Endothelial cell of umbilical vein (primary cell): Measurements from ENCODE around the gene MRTFA. TPM values are rescaled to one million over a fixed set of nuclear protein-coding genes. Genes with fewer than 3 reads are reported as not detected.
A peak's percentile ranks its signal among the peaks of the same experiment; 100 is the strongest.

ENCODE experiments used
- BruUV-seq: library from RNA; stranded (reverse); fragments of 400-500 nt; replicated peaks from 2 replicates; lab custom pipeline; 2021; lab: Mats Ljungman, UMichigan
- CTCF ChIA-PET: fragments of 300-600, 350-600 bp; sonication (Branson Sonifier 250); formaldehyde crosslinking; loops from one replicate; lab custom pipeline; 2021; ENCODE audit warnings: antibody characterized with exemption, inconsistent platforms; lab: Charles Lee
- POLR2A ChIA-PET: fragments of 300-600, 350-600 bp; sonication (Branson Sonifier 250); formaldehyde crosslinking; loops from one replicate; lab custom pipeline; 2021; ENCODE audit warnings: antibody characterized with exemption, inconsistent platforms; lab: Charles Lee
- DNase-seq: peaks from one replicate; pipeline ENCODE4 v3.0.0-alpha.2; 2011; ENCODE audit warnings: low read depth, low spot score
- FAIRE-seq: peaks from 2 replicates; lab custom pipeline; 2011; peaks lifted over from hg19 to GRCh38; lab: Jason Lieb, UNC
- H2AFZ ChIP-seq: 2 replicates; pipeline ENCODE4 v1.6.0; 2012; ENCODE audit warnings: low read depth, low read length, control low read depth, inconsistent platforms
- H3K27ac ChIP-seq: 2 replicates; pipeline ENCODE4 v1.5.1; 2011; ENCODE audit warnings: low read depth, mild to moderate bottlenecking, control low read depth, low read length, moderate library complexity; ENCODE audit not compliant: insufficient read depth
- H3K27me3 ChIP-seq, 2 experiments: 2 replicates each; pipeline versions ENCODE4 v1.6.0 to v1.6.1; 2011; ENCODE audit warnings: low read length in 2 of 2, mixed read lengths in 1 of 2; ENCODE audit not compliant: control insufficient read depth in 2 of 2, insufficient read depth in 2 of 2
- H3K36me3 ChIP-seq, 2 experiments: 2 replicates in 1 of 2; 3 replicates in 1 of 2; pipeline ENCODE4 v1.5.1; 2011; ENCODE audit warnings: low read length in 2 of 2, mild to moderate bottlenecking in 1 of 2, moderate library complexity in 1 of 2; ENCODE audit not compliant: control insufficient read depth in 2 of 2, insufficient read depth in 2 of 2; ENCODE audit errors: extremely low read depth in 1 of 2
- H3K4me1 ChIP-seq: 3 replicates; pipeline ENCODE4 v1.5.1; 2011; ENCODE audit warnings: mild to moderate bottlenecking, low read length; ENCODE audit not compliant: control insufficient read depth, insufficient read depth; ENCODE audit errors: extremely low read depth
- H3K4me2 ChIP-seq: 2 replicates; pipeline ENCODE4 v1.6.1; 2011; ENCODE audit warnings: low read length, control low read depth, mixed read lengths; ENCODE audit not compliant: insufficient read depth
- H3K4me3 ChIP-seq, 3 experiments: fragments of 200-600 bp in 1 of 3; sonication (generic), shearing (Covaris generic) in 1 of 3; replicated peaks in 1 of 3; 2 replicates each; pipeline ENCODE4 v1.5.1; 2011 to 2016; ENCODE audit warnings: control low read depth in 3 of 3, low read length in 3 of 3, mild to moderate bottlenecking in 2 of 3, inconsistent platforms in 1 of 3, low read depth in 1 of 3, moderate library complexity in 1 of 3; ENCODE audit not compliant: insufficient read depth in 1 of 3
- H3K79me2 ChIP-seq: 2 replicates; pipeline ENCODE4 v1.6.0; 2012; ENCODE audit warnings: low read length, inconsistent platforms; ENCODE audit not compliant: control insufficient read depth, insufficient read depth
- H3K9ac ChIP-seq: replicated peaks from 2 replicates; pipeline ENCODE3; 2011; ENCODE audit warnings: low read length, control low read depth; ENCODE audit not compliant: insufficient read depth; ENCODE audit errors: extremely low read depth
- H3K9me1 ChIP-seq: replicated peaks from 3 replicates; pipeline ENCODE4 v1.6.0; 2011; ENCODE audit warnings: mild to moderate bottlenecking, low read length; ENCODE audit not compliant: control insufficient read depth, insufficient read depth; ENCODE audit errors: extremely low read depth
- H3K9me3 ChIP-seq: replicated peaks from 2 replicates; pipeline ENCODE4 v1.5.1; 2012; ENCODE audit warnings: low read length, inconsistent platforms; ENCODE audit not compliant: control insufficient read depth, insufficient read depth
- H4K20me1 ChIP-seq: replicated peaks from 2 replicates; pipeline ENCODE3; 2011; ENCODE audit warnings: mild to moderate bottlenecking, low read length; ENCODE audit not compliant: control insufficient read depth, insufficient read depth; ENCODE audit errors: extremely low read depth
- EZH2 ChIP-seq: IDR thresholded peaks from 2 replicates; pipeline ENCODE4 v1.6.1; 2012; ENCODE audit warnings: borderline replicate concordance, low read depth, mild to moderate bottlenecking, moderate library complexity, low read length, inconsistent platforms; ENCODE audit not compliant: severe bottlenecking
- FOS ChIP-seq: IDR thresholded peaks from 2 replicates; pipeline ENCODE4 v1.6.1; 2011; ENCODE audit warnings: mild to moderate bottlenecking, low read length, moderate library complexity, borderline replicate concordance; ENCODE audit not compliant: insufficient read depth
- GATA2 ChIP-seq: IDR thresholded peaks from 2 replicates; pipeline ENCODE4 v1.7.0; 2011; ENCODE audit warnings: low read depth, mild to moderate bottlenecking, moderate library complexity, mixed read lengths, low read length; ENCODE audit not compliant: insufficient read length, insufficient read depth
- JUN ChIP-seq: IDR thresholded peaks from 2 replicates; pipeline ENCODE4 v1.6.1; 2011; ENCODE audit warnings: borderline replicate concordance, low read depth; ENCODE audit not compliant: insufficient read length, insufficient read depth
- MAX ChIP-seq: IDR thresholded peaks from 2 replicates; pipeline ENCODE4 v1.6.1; 2011; ENCODE audit not compliant: insufficient read depth, insufficient read length
- MYC ChIP-seq: IDR thresholded peaks from one replicate; pipeline ENCODE4 v1.6.1; 2011; ENCODE audit warnings: mild to moderate bottlenecking, low read depth, low read length
- POLR2A ChIP-seq: IDR thresholded peaks from 2 replicates; pipeline ENCODE4 v1.6.1; 2012; ENCODE audit warnings: low read depth, mild to moderate bottlenecking, control low read depth, low read length
- POLR2AphosphoS5 ChIP-seq: IDR thresholded peaks from 2 replicates; pipeline ENCODE4 v1.6.1; 2012; ENCODE audit warnings: low read depth, mild to moderate bottlenecking, control low read depth, low read length, moderate library complexity; ENCODE audit not compliant: insufficient read depth
- dilution Hi-C: fragments of 300-500 bp; cut with MboI; formaldehyde crosslinking; loops from one replicate; pipeline ENCODE4 v1.15.0; 2019; ENCODE audit warnings: low sequenced_read_pairs; ENCODE audit not compliant: extremely low pct_ligation_motif_present
- intact Hi-C: fragments of 100-400 bp; cut with micrococcal nuclease; formaldehyde crosslinking; loops from one replicate; pipeline ENCODE4 v1.10.0; 2022
- polyA plus RNA-seq, 4 experiments: library from polyadenylated mRNA; depleted of rRNA in 3 of 4; stranded (reverse) in 3 of 4; unstranded in 1 of 4; fragments of >200 nt; gene quantifications; 2 replicates each; pipeline versions ENCODE4 v1.2.1 to v1.2.3, GENCODE V29; 2011 to 2012; ENCODE audit warnings: missing spikeins in 1 of 4
- total RNA-seq: library from RNA; stranded (reverse); gene quantifications from 2 replicates; pipeline ENCODE4 v1.2.3, GENCODE V29; 2021
- TF ChIP-seq, protein P1 (sequence below), 2 donors: IDR thresholded peaks; 1 replicate in 1 of 2; 2 replicates in 1 of 2; pipeline ENCODE4 v1.5.1; 2011; ENCODE audit warnings: low read length in 2 of 2, mild to moderate bottlenecking in 2 of 2, moderate library complexity in 2 of 2, control low read depth in 1 of 2, inconsistent platforms in 1 of 2, low read depth in 1 of 2; ENCODE audit not compliant: insufficient read depth in 1 of 2; ENCODE audit errors: extremely low read depth in 1 of 2

Gene MRTFA
- total and polyA plus RNA-seq, 2 donors (not counting 3 experiments of a cell fraction or from before 2014, with no cell fraction given): 13.6 to 44.1 TPM

DNA sequence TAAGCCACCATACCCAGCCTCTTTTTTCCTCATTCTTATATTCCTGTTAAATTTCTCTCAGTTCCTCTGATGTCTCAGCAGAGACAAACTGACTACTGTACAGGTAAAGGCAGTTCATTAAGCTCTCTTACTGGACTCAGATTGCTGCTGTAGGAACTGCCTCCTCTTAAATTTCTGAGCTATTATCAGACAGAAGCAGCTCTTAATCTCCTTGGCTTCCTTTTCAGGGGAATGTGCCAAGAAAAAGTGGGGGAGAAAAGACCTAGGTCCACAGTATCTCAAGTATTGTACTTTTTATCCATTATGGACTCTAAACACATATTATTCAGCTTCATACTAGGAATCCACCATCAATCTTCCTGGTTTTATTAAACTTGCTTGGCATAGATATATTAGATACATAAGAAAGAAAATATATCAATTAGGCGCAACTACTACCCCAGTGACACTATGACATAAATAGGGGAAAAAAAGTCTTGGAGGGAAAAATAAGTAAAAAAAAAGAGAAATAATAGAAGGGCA lies 26.1 kb downstream of the MRTFA start:
- no peaks in the 10 kb centered on the region for H3K9me3 ChIP-seq
- H3K27me3 ChIP-seq: no peaks in the 10 kb centered on the region
- peak; percentile 39 for DNase-seq
- ChIA-PET CTCF (interaction anchor here (1.0 to 1.5 kb wide), 3 partner anchors 13 to 85 kb away, joined by 3 to 5 read pairs (median 4); no protein-coding TSS in a partner anchor), POLR2A (no interaction called here)
- H3K79me2 ChIP-seq: peaks cover 66% of the 10 kb centered on the region
- no peak for FAIRE-seq
- intact Hi-C loops: no loop called here
- no TSS peak for BruUV-seq
- no peak overlapping the region for H3K27ac ChIP-seq
- TF ChIP-seq MAX (no peak), POLR2A (no peak), GATA2 (no peak), FOS (no peak), EZH2 (no peak), JUN (no peak), MYC (no peak), POLR2AphosphoS5 (no peak)
- TF ChIP-seq, protein P1, sequence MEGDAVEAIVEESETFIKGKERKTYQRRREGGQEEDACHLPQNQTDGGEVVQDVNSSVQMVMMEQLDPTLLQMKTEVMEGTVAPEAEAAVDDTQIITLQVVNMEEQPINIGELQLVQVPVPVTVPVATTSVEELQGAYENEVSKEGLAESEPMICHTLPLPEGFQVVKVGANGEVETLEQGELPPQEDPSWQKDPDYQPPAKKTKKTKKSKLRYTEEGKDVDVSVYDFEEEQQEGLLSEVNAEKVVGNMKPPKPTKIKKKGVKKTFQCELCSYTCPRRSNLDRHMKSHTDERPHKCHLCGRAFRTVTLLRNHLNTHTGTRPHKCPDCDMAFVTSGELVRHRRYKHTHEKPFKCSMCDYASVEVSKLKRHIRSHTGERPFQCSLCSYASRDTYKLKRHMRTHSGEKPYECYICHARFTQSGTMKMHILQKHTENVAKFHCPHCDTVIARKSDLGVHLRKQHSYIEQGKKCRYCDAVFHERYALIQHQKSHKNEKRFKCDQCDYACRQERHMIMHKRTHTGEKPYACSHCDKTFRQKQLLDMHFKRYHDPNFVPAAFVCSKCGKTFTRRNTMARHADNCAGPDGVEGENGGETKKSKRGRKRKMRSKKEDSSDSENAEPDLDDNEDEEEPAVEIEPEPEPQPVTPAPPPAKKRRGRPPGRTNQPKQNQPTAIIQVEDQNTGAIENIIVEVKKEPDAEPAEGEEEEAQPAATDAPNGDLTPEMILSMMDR (IDR thresholded peaks at IDR 0.05; ENCODE audit: extremely low read depth in 1 of 2, insufficient read depth in 1 of 2, low read depth in 1 of 2, low read length in 2 of 2): no peak
- no peaks in the 10 kb centered on the region for H3K4me1 ChIP-seq
- no peak overlapping the region for H3K4me2 ChIP-seq
- dilution Hi-C loops: no loop called here
- no peak overlapping the region for H2AFZ ChIP-seq
- H3K9me1 ChIP-seq: no peaks in the 10 kb centered on the region
- H3K36me3 ChIP-seq: no peaks in the 10 kb centered on the region
- peaks cover 7% of the 10 kb centered on the region for H4K20me1 ChIP-seq
- no peak overlapping the region for H3K9ac ChIP-seq
- no peak overlapping the region for H3K4me3 ChIP-seq
